ENCODE measurements around the gene DHRS4L2.

- TF ChIP-seq POLR2A (IDR thresholded peaks at IDR 0.05) = no peak
- TF ChIP-seq, protein P1, sequence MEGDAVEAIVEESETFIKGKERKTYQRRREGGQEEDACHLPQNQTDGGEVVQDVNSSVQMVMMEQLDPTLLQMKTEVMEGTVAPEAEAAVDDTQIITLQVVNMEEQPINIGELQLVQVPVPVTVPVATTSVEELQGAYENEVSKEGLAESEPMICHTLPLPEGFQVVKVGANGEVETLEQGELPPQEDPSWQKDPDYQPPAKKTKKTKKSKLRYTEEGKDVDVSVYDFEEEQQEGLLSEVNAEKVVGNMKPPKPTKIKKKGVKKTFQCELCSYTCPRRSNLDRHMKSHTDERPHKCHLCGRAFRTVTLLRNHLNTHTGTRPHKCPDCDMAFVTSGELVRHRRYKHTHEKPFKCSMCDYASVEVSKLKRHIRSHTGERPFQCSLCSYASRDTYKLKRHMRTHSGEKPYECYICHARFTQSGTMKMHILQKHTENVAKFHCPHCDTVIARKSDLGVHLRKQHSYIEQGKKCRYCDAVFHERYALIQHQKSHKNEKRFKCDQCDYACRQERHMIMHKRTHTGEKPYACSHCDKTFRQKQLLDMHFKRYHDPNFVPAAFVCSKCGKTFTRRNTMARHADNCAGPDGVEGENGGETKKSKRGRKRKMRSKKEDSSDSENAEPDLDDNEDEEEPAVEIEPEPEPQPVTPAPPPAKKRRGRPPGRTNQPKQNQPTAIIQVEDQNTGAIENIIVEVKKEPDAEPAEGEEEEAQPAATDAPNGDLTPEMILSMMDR (IDR thresholded peaks at IDR 0.05) = no peak
These were observed 46.1 kb upstream of the DHRS4L2 start for GRCh38 chr14:23942587-23942986.
